Gastroesophageal sphincter (tissue), 4 donors: ENCODE measurements around the gene NUP153. TPM values are rescaled to one million over a fixed set of nuclear protein-coding genes. Genes with fewer than 3 reads are reported as not detected.

ENCODE experiments used
- ATAC-seq: fragments of 150-250 bp; one replicate; pipeline ENCODE4 v1.9.1; 2016; ENCODE audit warnings: mild to moderate bottlenecking, moderate library complexity
- H3K27ac ChIP-seq, 4 donors: fragments of 200-600 bp; sonication (generic) in 3 of 4; 1 replicate in 3 of 4; 2 replicates in 1 of 4; pipeline ENCODE4 v1.5.1; 2016 to 2019
- H3K27me3 ChIP-seq: fragments of 200-600 bp; sonication (generic); one replicate; pipeline ENCODE4 v1.5.1; 2019
- H3K36me3 ChIP-seq, 2 donors: fragments of 200-600 bp; sonication (generic); one replicate each; pipeline ENCODE4 v1.5.1; 2019; ENCODE audit warnings: control low read depth in 1 of 2
- H3K4me1 ChIP-seq, 3 donors: fragments of 200-600 bp; sonication (generic); 1 replicate in 2 of 3; 2 replicates in 1 of 3; pipeline ENCODE4 v1.5.1; 2016 to 2019; ENCODE audit warnings: control low read depth in 2 of 3
- H3K4me3 ChIP-seq, 2 donors: fragments of 200-600 bp; sonication (generic); one replicate each; pipeline ENCODE4 v1.5.1; 2019; ENCODE audit warnings: mild to moderate bottlenecking in 1 of 2, moderate library complexity in 1 of 2
- H3K9me3 ChIP-seq, 3 donors: fragments of 200-600 bp; sonication (generic); one replicate each; pipeline ENCODE4 v1.5.1; 2017 to 2019; ENCODE audit warnings: control low read depth in 2 of 3
- CTCF ChIP-seq, 4 experiments: fragments of 200-600 bp in 2 of 4; fragments of 450-650 bp in 2 of 4; sonication (generic) in 1 of 4; IDR thresholded peaks; one replicate each; pipeline ENCODE4 v1.5.1; 2017 to 2019; ENCODE audit warnings: antibody characterized with exemption in 4 of 4, mild to moderate bottlenecking in 2 of 4, moderate library complexity in 2 of 4
- EP300 ChIP-seq: sonication (generic); formaldehyde crosslinking; IDR thresholded peaks from one replicate; pipeline ENCODE4 v1.6.1; 2017; ENCODE audit warnings: antibody characterized with exemption, mild to moderate bottlenecking
- POLR2A ChIP-seq, 2 donors: fragments of 450-650 bp; IDR thresholded peaks; one replicate each; pipeline ENCODE4 v1.6.1; 2017; ENCODE audit warnings: antibody characterized with exemption in 2 of 2, mild to moderate bottlenecking in 2 of 2, moderate library complexity in 1 of 2
- POLR2AphosphoS5 ChIP-seq: sonication (generic); formaldehyde crosslinking; IDR thresholded peaks from one replicate; pipeline ENCODE4 v1.6.1; 2017; ENCODE audit warnings: antibody characterized with exemption
- WGBS, 2 donors: methylation state at CpG; one replicate each; pipeline ENCODE4 v1.1.5; 2018; ENCODE audit warnings: low coverage in 1 of 2; 5-methylcytosine and 5-hydroxymethylcytosine counted together
- total RNA-seq, 4 donors: library from RNA; depleted of rRNA; stranded (reverse); fragments of >200 nt; gene quantifications; one replicate each; pipeline ENCODE4 v1.1.0, GENCODE V29; 2016

NUP153 gene
- total RNA-seq, 4 donors from 2014 or later: 28.8 to 41.6 (median 31.2) TPM

GRCh38 chr6:17648745-17649144 lies 58.0 kb downstream of the NUP153 start:
- TF ChIP-seq POLR2AphosphoS5 (peak; percentile 20), EP300 (no peak)
- 95 to 96% methylated on average over 2 to 3 of the region's 3 CpGs for WGBS, 2 donors
- Histone ChIP-seq H3K27ac (no peak overlapping the region), H3K4me3 (no peak overlapping the region), H3K27me3 (no peaks in the 10 kb centered on the region), H3K9me3 (no peaks in the 10 kb centered on the region), H3K4me1 (peaks cover 0 to 5% (median 0%) of the 10 kb centered on the region in 3 donors), H3K36me3 (peaks cover 0 to 93% of the 10 kb centered on the region in 2 donors)
- no peak for ATAC-seq

- no peak overlapping the region for H3K27ac ChIP-seq
- no peak for ATAC-seq
- peaks cover 4 to 85% of the 10 kb centered on the region in 2 donors for H3K36me3 ChIP-seq
- no peak for TF ChIP-seq POLR2A (IDR thresholded peaks at IDR 0.05)
- TF ChIP-seq CTCF (IDR thresholded peaks at IDR 0.05): no peak
- no peak for TF ChIP-seq POLR2AphosphoS5
- no peak for TF ChIP-seq EP300
- WGBS, 2 donors: 91 to 100% methylated on average over 2 to 3 of the region's 3 CpGs
- no peaks in the 10 kb centered on the region for H3K9me3 ChIP-seq
- no peaks in the 10 kb centered on the region for H3K27me3 ChIP-seq
- no peak overlapping the region for H3K4me3 ChIP-seq
- H3K4me1 ChIP-seq: peaks cover 0 to 13% (median 0%) of the 10 kb centered on the region in 3 donors
Observed at GRCh38 chr6:17640477-17640917, 66.2 kb downstream of the NUP153 start.

GRCh38 chr6:17638212-17638715 lies 68.5 kb downstream of the NUP153 start:
- H3K36me3 ChIP-seq: peaks cover 4 to 77% of the 10 kb centered on the region in 2 donors
- no peak for TF ChIP-seq EP300
- no peaks in the 10 kb centered on the region for H3K27me3 ChIP-seq
- no peaks in the 10 kb centered on the region for H3K9me3 ChIP-seq
- ATAC-seq: no peak
- WGBS, 2 donors: 16 to 40% methylated on average over 2 of the region's 2 CpGs
- no peak overlapping the region for H3K27ac ChIP-seq
- H3K4me1 ChIP-seq: peaks cover 0 to 18% (median 0%) of the 10 kb centered on the region in 3 donors
- H3K4me3 ChIP-seq: no peak overlapping the region

- no peaks in the 10 kb centered on the region for H3K9me3 ChIP-seq
Observed at GRCh38 chr6:17635568-17635967, 71.2 kb downstream of the NUP153 start.

GRCh38 chr6:17633465-17634188 lies 73.1 kb downstream of the NUP153 start:
- H3K27ac ChIP-seq: no peak overlapping the region
- H3K4me1 ChIP-seq: peaks cover 0 to 34% (median 0%) of the 10 kb centered on the region in 3 donors
- no peaks in the 10 kb centered on the region for H3K27me3 ChIP-seq
- H3K9me3 ChIP-seq: no peaks in the 10 kb centered on the region
- H3K36me3 ChIP-seq: peaks cover 4 to 76% of the 10 kb centered on the region in 2 donors
- no peak for TF ChIP-seq EP300
- TF ChIP-seq CTCF (IDR thresholded peaks at IDR 0.05): no peak
- no peak for TF ChIP-seq POLR2AphosphoS5
- no peak for TF ChIP-seq POLR2A (IDR thresholded peaks at IDR 0.05)
- H3K4me3 ChIP-seq: no peak overlapping the region
- ATAC-seq: no peak
- WGBS, 2 donors: 30 to 88% methylated on average over 1 to 2 of the region's 2 CpGs

More at GRCh38 chr6:17635568-17635967, 71.2 kb downstream of the NUP153 start:
- Histone ChIP-seq H3K4me3 (no peak overlapping the region), H3K27me3 (no peaks in the 10 kb centered on the region), H3K36me3 (peaks cover 4 to 71% of the 10 kb centered on the region in 2 donors), H3K4me1 (peaks cover 0 to 28% (median 0%) of the 10 kb centered on the region in 3 donors), H3K27ac (no peak overlapping the region)
- 97 to 100% methylated on average over 4 of the region's 4 CpGs for WGBS, 2 donors
- TF ChIP-seq POLR2A (IDR thresholded peaks at IDR 0.05) (no peak), EP300 (no peak), POLR2AphosphoS5 (no peak), CTCF (IDR thresholded peaks at IDR 0.05) (no peak)
- ATAC-seq: no peak

- Histone ChIP-seq H3K9me3 (no peaks in the 10 kb centered on the region), H3K27ac (no peak overlapping the region), H3K4me1 (peaks cover 0 to 28% (median 0%) of the 10 kb centered on the region in 3 donors), H3K36me3 (peaks cover 4 to 78% of the 10 kb centered on the region in 2 donors), H3K27me3 (no peaks in the 10 kb centered on the region), H3K4me3 (no peak overlapping the region)
- WGBS, 2 donors: 60 to 84% methylated on average over 1 of the region's 1 CpG
- TF ChIP-seq POLR2AphosphoS5: no peak
- ATAC-seq: no peak
Observed at GRCh38 chr6:17632934-17633333, 73.8 kb downstream of the NUP153 start.
